GM15510 (cell line): Measurements from ENCODE around the gene CASTOR1.
A peak's percentile ranks its signal among the peaks of the same experiment; 100 is the strongest.

Experiments used
- POLR2A ChIP-seq: IDR thresholded peaks from 3 replicates; pipeline ENCODE4 v1.6.1; 2011; ENCODE audit warnings: borderline replicate concordance; ENCODE audit not compliant: insufficient read length; ENCODE audit errors: extremely low read depth

The CASTOR1 gene

DNA sequence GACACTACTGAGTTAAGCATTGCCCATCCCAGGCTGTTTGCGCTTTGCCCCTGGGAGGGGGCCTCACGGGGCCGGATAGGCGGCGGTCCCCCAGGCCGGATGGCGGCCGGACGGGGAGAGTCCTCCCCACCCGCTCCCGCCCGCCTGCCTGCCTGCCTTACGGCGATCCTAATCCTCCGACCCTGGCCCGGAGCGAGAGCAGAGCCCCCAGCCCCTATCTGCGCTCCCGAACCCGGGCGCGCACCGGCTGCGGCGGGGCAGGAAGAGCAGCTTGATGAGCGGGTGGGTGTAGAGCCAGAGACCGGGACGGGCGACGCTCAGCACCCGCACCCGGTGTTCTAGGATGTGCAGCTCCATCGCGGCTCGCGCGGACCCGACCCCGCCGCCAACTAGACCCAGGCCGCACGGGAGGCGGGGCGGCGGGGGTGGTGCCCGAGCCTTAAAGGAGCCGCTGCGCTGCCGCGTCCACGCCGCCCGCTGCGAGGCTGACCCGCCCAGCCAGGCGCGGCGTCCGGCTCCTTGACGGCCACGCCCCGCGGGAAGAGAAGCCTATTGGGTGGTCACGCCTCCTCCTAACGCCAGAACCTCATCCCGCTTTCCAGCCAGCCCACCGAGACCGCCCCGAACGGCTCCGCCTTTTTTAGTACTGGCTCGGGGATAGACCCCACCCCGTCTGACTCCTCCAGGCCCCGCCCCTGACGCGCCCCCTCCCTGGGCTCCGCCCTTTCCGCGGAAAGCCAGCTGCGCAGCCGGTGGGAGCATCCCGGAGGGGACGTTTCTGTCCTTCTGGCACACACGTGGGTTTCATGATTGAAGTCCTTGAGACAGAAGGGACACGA is at the start of gene CASTOR1:
Gene CASTOR1 (minus strand): TSS at position 365 of the 839 bp plus-strand sequence. CDS start 8 bp downstream, at position 357.
- peak; percentile 22 for TF ChIP-seq POLR2A

DNA sequence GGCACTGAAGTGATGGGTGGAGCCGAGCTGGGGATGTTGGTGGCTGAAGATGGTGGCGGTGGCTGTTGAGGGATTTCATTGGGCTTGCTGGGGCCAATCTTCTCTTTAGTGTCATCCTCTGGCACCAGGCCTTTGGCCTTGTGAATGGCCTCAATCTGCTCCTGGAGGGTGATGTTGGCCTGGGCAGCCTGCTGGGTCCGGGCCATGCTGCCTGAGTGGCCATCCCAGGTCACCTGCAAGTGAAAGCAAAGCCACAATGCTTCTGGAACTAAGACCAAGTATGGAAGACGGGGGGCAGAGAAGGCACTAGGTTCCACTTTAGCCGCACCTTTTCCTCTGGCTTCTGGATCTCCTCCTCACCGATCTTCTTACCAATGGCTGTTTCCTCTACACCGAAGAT is 49.5 kb upstream of the CASTOR1 start:
- TF ChIP-seq POLR2A, result no peak

DNA sequence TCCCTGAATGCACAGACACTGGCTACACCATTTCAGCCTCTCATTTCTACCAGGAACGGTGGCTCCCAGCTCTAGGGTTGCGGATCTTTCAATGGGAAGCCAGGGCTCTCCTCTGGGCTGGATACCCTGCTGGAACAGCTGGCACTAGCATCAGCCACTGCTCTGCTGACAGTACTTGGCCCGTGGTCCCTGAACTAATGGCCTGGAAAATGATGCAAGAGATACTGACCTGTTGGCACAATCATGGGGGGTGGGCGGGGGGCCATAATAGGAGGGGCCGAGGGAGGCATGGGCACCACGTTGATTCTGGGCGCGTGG is 48.1 kb upstream of the CASTOR1 start:
- TF ChIP-seq POLR2A, result no peak

DNA sequence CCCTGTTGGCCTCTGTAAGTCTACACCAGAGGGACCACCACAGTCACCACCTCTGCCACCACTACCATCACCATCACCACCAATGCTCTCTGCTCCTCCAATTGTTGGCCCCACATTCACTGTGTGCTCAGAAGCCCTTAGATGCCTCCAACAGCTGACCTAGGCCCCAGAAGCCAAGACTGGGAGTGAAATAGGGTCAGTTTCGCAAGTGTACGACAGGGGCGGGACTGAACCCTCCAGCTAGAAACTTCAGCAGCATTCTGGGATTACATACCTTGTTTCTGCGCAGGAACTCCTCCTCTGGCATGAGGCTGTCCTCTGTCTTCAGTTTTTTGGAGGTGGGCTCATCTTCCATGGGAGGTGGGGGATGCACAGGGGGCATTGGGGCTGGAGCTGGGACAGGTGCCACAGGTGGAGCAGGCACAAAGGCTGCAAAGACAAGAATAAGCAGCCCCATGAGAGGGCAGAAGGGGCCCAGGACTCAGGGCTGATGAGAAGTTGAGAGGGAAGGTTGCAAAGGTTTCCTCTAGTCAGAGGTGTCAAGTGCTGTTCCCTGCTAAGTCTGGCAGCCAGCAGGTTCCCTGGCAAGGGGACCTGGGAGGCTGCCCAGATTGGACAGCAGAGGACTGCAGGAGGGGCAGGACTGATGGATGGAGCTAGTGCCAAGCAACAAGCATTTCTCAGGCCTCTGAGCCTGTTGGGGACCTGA is 47.6 kb upstream of the CASTOR1 start:
- no peak for TF ChIP-seq POLR2A

DNA sequence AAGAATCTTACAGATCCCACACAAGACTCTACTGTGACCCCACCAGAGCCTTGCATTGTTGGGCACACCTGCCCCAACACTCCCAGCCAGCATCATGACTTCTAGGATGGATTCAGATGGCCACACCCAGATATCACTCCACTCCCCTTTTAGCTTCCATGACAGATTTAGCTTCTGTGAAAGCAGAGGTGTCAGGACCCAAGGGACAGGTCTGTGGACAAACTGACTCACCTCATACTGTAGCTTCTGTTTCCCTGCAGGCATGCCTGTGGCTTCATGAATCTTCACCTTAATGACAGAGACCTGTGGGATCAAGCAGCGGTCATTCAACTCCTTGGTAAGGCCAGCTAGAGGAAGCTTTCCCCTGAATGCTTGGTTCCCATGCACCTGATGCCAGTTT is 45.9 kb upstream of the CASTOR1 start:
- no peak for TF ChIP-seq POLR2A

DNA sequence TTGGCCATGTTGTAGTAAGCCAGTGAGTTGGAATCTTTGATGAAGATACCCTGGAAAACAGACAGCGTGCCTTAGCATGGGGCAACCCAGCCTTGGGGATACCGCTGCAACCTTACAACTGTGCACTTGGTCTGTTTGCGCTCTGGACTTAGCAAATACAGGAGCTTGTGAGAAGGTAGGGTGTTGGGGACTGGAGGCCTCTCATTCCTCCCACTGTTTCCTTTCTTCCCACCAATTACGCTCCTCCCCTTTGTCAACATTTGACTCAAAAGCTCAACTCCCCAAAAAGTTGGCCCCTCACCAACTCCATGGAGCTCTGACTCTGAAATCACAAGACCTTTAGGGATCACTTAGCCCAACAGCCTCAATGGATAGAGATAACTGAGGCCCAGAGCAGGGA is 45.3 kb upstream of the CASTOR1 start:
- TF ChIP-seq POLR2A, result no peak

DNA sequence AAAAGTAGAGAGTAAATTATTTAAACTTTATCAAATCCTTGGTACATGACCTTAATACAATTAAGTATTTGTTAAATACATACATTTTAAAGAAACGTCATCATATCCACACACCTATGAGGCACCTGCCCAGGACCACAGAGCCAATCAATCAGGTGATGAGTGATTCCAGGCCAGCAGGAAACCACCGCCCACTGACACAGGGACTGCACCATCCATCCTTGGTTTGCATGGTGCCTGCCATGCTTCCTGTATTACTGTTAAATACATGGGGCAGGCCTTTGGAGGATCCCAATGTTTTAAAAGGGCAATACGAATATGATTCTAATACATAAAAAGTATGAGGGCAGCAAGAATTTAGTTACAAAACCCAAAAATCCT is 44.4 kb upstream of the CASTOR1 start:
- TF ChIP-seq POLR2A, result no peak

DNA sequence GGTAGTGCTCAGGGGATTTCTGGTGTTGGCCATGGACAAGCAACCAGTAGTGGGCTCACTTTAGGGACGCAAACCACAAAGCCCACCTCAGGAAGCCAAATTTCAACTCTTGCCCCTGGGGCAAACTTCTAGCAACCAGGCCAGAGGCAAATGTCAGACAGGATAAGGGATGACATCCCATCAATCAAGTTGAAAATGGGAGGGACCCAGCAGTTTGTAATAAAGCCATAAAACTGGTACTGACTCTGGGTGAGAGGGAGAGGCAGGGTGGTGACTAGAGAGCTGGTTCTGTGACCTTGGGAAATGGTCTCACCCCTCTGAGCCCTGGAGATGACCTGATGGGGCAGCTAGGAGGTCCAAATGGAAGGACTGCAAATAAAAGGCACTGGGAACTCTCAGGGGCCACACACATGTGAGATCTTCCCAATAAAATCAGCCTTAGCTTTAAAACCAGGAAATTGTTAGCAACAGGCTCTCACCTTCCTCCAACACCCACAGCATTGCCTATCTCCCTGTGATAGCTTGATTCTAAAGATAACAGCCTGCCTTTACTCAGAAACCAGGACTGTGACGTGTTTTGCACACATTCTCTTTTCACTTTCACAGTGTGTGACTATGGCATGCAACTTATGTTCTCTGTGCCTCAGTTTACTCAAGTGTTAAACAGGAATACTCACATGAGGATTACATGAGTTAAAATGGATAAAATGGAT is 43.8 kb upstream of the CASTOR1 start:
- TF ChIP-seq POLR2A, result no peak

DNA sequence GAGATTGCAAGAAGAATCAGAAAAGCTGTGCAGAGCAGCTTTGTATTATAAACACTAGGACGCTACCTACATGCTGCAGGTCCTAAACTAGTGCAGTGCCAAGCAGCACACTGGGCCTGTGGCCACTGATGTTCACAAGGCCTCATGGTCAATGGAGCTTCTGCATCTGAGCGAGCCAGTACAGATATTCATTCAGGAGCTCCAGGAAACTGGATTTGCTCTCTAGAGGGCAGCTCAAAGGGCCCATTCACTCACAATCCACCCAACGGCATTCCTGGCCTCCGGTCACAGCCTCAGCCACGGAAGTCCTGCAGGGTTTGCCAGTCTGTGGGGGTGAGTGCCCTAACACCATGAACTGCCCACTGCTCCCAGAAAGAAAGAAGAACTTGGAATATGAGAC is 43.2 kb upstream of the CASTOR1 start:
- no peak for TF ChIP-seq POLR2A

DNA sequence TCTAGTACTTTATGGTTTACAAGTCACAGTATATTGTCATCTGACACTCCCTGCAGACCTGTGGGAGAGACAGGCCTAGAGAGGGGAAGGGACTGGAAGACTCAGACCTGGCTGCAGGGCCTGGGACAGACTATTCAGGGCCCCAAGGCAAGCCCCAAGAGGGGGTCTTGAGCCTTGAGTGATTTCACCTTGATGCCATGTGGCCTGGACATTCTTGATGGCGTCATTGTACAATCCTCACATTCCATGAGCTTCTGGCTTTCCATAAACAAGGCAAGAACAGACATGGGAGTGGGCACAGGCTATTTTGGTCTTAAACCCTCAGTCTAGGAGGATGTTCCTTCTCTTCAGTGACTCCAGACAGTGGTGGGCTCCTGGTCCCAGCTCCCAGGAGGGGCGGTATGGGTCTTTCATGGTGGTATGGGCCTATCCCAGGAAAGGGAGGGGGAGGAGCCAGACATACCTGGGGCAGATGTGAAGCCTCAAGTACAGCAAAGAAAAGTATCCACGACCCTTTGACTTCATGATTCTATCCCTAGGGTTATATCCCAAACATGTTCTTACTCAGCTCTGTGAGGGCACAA is 39.3 kb upstream of the CASTOR1 start:
- no peak for TF ChIP-seq POLR2A

DNA sequence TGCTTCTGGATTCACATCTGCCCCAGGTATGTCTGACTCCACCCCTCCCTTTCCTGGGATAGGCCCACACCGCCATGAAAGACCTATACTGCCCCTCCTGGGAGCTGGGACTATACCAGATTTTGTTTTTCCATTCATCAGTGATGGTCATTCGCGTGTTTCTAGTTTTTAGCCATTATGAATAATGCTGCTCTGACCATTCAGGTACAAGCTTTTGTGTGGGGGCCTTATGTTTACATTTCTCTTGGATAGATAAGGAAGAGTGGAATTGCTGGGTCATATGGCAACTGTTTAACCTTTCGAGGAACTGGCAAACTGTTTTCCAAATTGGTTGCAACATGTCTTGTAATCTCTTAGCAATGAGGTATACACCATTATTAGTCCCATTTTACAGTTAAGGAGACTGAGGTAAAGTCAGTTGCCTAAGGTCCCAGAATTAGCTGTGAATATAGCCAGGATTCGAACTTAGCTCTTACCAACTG is 38.6 kb upstream of the CASTOR1 start:
- TF ChIP-seq POLR2A, result no peak

DNA sequence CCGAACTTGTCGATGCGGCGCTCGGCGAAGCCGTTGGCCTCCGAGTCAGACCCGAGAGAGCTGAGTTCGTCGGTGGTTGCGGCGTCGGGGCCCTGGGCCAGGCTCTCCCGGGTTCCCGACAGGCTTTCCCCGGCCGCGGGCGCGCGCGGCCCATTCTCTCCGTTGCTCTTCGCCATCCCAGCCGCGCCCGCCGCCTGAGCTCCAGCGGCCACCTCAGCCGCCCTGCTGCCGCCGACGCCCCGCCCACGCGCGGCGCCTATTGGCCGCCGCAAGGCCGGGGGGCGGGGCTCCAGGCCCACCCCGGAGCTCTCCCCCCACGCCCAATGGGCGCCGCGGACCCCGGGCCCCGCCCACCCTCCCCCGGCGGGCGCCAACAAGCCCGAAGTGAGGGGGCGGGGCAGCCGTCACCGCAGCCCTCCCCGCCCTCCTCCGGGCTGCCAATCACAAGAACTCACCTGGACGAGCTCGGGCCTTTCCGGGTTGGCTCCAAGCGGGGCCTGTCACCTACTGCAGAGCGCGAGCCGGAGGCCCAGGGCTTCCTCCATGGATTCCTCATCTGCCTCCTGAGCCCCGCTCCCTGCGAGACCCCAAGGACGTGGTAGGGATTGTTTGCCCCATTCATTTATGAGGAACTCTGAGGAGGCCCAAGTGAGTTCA is 37.5 kb upstream of the CASTOR1 start, which contains the start of gene TBC1D10A:
Gene TBC1D10A (minus strand): TSS at position 236 of the 657 bp plus-strand sequence. CDS start 60 bp downstream, at position 176.
- TF ChIP-seq POLR2A, result peak; percentile 55

DNA sequence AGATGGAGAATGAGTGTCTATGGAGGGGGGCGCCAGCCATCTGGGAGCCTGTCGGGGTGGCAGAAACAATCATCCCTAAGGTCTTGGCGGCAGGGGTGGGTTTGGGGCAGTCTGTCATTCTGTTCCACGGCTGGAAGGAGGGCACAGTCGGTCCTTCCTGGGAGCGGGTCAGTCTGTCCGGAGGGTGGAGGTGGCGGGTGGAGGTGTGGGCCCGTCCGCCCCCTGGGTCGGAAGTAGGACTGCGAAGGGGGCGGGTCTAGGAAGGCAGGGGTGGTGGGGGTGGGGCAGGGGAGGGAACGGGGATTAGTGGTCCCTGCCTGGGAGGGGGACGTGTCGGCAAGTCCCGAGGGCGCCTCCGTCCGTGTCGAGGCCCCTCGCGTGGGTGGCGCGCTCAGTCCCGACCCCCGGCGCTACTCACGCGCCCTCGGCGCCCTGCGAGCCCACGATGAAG is 37.0 kb upstream of the CASTOR1 start:
- TF ChIP-seq POLR2A, result no peak

DNA sequence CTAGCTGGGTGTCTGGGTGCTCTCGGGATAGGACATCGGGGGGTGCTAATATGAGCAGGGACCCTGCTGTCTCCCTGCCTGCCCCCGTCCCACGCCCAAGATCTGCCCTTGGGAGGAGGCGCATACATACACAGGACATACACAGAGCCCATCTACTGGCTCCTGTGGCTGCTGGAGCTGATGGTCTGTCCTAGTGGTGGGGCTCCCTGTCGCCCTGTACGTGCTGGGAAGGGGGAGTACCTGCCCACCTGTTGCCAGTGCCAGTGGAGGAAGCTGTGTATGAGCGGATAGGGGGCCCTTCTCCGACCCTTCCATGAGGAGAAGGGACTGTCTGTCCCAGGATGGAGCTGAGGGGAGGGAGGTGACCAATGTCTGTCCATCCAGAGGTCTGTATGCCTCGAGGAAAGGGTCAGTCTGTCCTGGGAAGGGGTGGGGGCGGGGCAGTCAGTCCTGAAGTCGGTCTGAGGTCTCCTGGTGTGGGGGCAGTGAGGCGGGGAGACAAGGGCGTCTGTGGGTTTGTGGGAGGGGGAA is 36.5 kb upstream of the CASTOR1 start:
- no peak for TF ChIP-seq POLR2A
